GM12878 (cell line): Measurements from ENCODE around the gene GALNT9. TPM values are rescaled to one million over a fixed set of nuclear protein-coding genes. Genes with fewer than 3 reads are reported as not detected.

Experiments
- ATAC-seq: fragments of 200-7000 bp; cut with Tn5 transposase; 3 replicates; pipeline ENCODE4 v1.9.1; 2020; ENCODE audit warnings: mild to moderate bottlenecking, moderate library complexity
- BruUV-seq: library from RNA; stranded (reverse); fragments of 400-500 nt; replicated peaks from 2 replicates; lab custom pipeline; 2021; lab: Mats Ljungman, UMichigan
- CTCF ChIA-PET: fragments of 300-600 bp; sonication (Branson Sonifier 250); formaldehyde crosslinking; extraction: SDS; loops from one replicate; lab custom pipeline; 2021; ENCODE audit warnings: inconsistent platforms; lab: Yijun Ruan, JAX
- POLR2A ChIA-PET: fragments of 350-600 bp; formaldehyde crosslinking; extraction: SDS; loops from one replicate; lab custom pipeline; 2021; ENCODE audit warnings: inconsistent platforms; lab: Charles Lee
- RAD21 ChIA-PET: fragments of 300-600 bp; sonication (Branson Sonifier 250); formaldehyde crosslinking; loops from one replicate; lab custom pipeline; 2023; ENCODE audit warnings: antibody characterized with exemption; ENCODE audit not compliant: unreplicated experiment; lab: Charles Lee
- SMC1A ChIA-PET: fragments of 300-600 bp; sonication (Branson Sonifier 250); formaldehyde crosslinking; loops from one replicate; lab custom pipeline; 2023; ENCODE audit not compliant: unreplicated experiment, uncharacterized antibody; lab: Charles Lee
- DNase-seq: peaks from one replicate; pipeline ENCODE4 v3.0.0-alpha.2; 2011; ENCODE audit warnings: low read depth, low spot score
- FAIRE-seq: peaks from 3 replicates; lab custom pipeline; 2011; peaks lifted over from hg19 to GRCh38; lab: Jason Lieb, UNC
- H2AFZ ChIP-seq: 2 replicates; pipeline ENCODE4 v1.6.0; 2011; ENCODE audit warnings: low read depth, low read length, control low read depth; ENCODE audit not compliant: control insufficient read depth
- H3K27ac ChIP-seq: 2 replicates; pipeline ENCODE4 v1.5.1; 2011; ENCODE audit warnings: control low read depth; ENCODE audit not compliant: control insufficient read depth, insufficient read depth
- H3K27me3 ChIP-seq, 2 experiments: replicated peaks in 1 of 2; 2 replicates each; pipeline versions ENCODE4 v1.6.0 to v1.6.1; 2011; ENCODE audit warnings: low read length in 1 of 2; ENCODE audit not compliant: control insufficient read depth in 2 of 2, insufficient read depth in 2 of 2
- H3K36me3 ChIP-seq, 2 experiments: 2 replicates each; pipeline ENCODE4 v1.5.1; 2011; ENCODE audit warnings: low read length in 1 of 2; ENCODE audit not compliant: control insufficient read depth in 2 of 2, insufficient read depth in 2 of 2
- H3K4me1 ChIP-seq: 2 replicates; pipeline ENCODE4 v1.6.1; 2011; ENCODE audit warnings: mild to moderate bottlenecking, low read length, moderate library complexity, mixed read lengths; ENCODE audit not compliant: control insufficient read depth, insufficient read depth
- H3K4me2 ChIP-seq: 2 replicates; pipeline ENCODE4 v1.6.0; 2011; ENCODE audit warnings: control low read depth; ENCODE audit not compliant: control insufficient read depth, insufficient read depth
- H3K4me3 ChIP-seq: fragments of 200-600 bp; sonication (generic); 2 replicates; pipeline ENCODE4 v1.5.1; 2016
- H3K79me2 ChIP-seq: 2 replicates; pipeline ENCODE4 v1.6.0; 2011; ENCODE audit warnings: low read length; ENCODE audit not compliant: control insufficient read depth, insufficient read depth
- H3K9ac ChIP-seq: 2 replicates; pipeline ENCODE4 v1.8.0; 2011; ENCODE audit warnings: low read length, control low read depth, mixed read lengths; ENCODE audit not compliant: control insufficient read depth, insufficient read depth
- H3K9me3 ChIP-seq: replicated peaks from 3 replicates; pipeline ENCODE4 v1.5.1; 2011; ENCODE audit warnings: mild to moderate bottlenecking, low read length; ENCODE audit not compliant: control insufficient read depth, insufficient read depth
- H4K20me1 ChIP-seq: 2 replicates; pipeline ENCODE4 v1.6.0; 2011; ENCODE audit not compliant: control insufficient read depth, insufficient read depth
- CREM ChIP-seq: IDR thresholded peaks from 2 replicates; pipeline ENCODE4 v1.6.1; 2014; ENCODE audit warnings: antibody characterized with exemption, low read depth
- FOXM1 ChIP-seq: IDR thresholded peaks from 2 replicates; pipeline ENCODE4 v1.6.1; 2012; ENCODE audit warnings: low read depth, mild to moderate bottlenecking, inconsistent platforms, low read length, moderate library complexity
- MTA2 ChIP-seq: fragments of 450-650 bp; IDR thresholded peaks from 2 replicates; pipeline ENCODE4 v1.6.1; 2016; ENCODE audit warnings: low read depth, mild to moderate bottlenecking, moderate library complexity
- MXI1 ChIP-seq: fragments of 150-350 bp; IDR thresholded peaks from 2 replicates; pipeline ENCODE4 v1.6.1; 2011; ENCODE audit warnings: low read depth, mild to moderate bottlenecking, inconsistent platforms, low read length, improper control_type of control experiment
- NBN ChIP-seq: fragments of 450-650 bp; IDR thresholded peaks from 2 replicates; pipeline ENCODE4 v1.6.1; 2016
- RBBP5 ChIP-seq: fragments of 200-600 bp; sonication (generic); conservative IDR thresholded peaks from 2 replicates; pipeline ENCODE4 v1.6.1; 2016
- RUNX3 ChIP-seq: IDR thresholded peaks from 2 replicates; pipeline ENCODE4 v1.6.1; 2012; ENCODE audit warnings: low read length, inconsistent platforms
- SUPT20H ChIP-seq: IDR thresholded peaks from 2 replicates; pipeline ENCODE4 v1.6.1; 2011; ENCODE audit warnings: low read depth, mild to moderate bottlenecking, low read length, moderate library complexity, borderline replicate concordance; ENCODE audit not compliant: control insufficient read depth
- WGBS: methylation state at CpG from one replicate; pipeline ENCODE4 v1.1.6; 2016; ENCODE audit warnings: low lambda C conversion rate; ENCODE audit not compliant: insufficient replicate concordance, insufficient coverage; ENCODE audit errors: missing lambda C conversion rate; 5-methylcytosine and 5-hydroxymethylcytosine counted together
- in situ Hi-C: fragments of 300-500 bp; cut with MboI; formaldehyde crosslinking; loops from 9 replicates; pipeline ENCODE4 v1.14.3; 2018; ENCODE audit warnings: mixed read lengths
- intact Hi-C: fragments of 100-400 bp; cut with micrococcal nuclease; formaldehyde crosslinking; loops from one replicate; pipeline ENCODE4 v1.14.2; 2022; ENCODE audit not compliant: unreplicated experiment
- polyA plus RNA-seq, 11 experiments: library from polyadenylated mRNA; depleted of rRNA in 4 of 11; unstranded in 6 of 11; stranded (reverse) in 5 of 11; fragments of >200 nt; fragmentation: Nextera tagmentation in 4 of 11; fragmentation: Illumina TruSeq in 1 of 11; extraction: Ambion mirVana in 4 of 11; extraction: Trizol in 1 of 11; gene quantifications; 1 replicate in 1 of 11; 2 replicates in 10 of 11; pipeline versions ENCODE4 v1.2.1 to v1.2.3, GENCODE V29; 2011 to 2016; ENCODE audit warnings: inconsistent platforms in 2 of 11, missing spikeins in 2 of 11, low read depth in 1 of 11
- total RNA-seq, 4 experiments: library from RNA; depleted of rRNA in 3 of 4; stranded (reverse); fragments of >200 nt in 3 of 4; fragmentation: Illumina TruSeq in 1 of 4; extraction: Trizol in 1 of 4; gene quantifications; 2 replicates each; pipeline versions ENCODE4 v1.2.1 to v1.2.3, GENCODE V29; 2013 to 2021
- TF ChIP-seq, protein P1 (sequence below): IDR thresholded peaks from 2 replicates; pipeline ENCODE4 v1.6.1; 2011; ENCODE audit warnings: low read depth, mild to moderate bottlenecking, low read length, moderate library complexity, borderline replicate concordance; ENCODE audit errors: extremely low read depth
- TF ChIP-seq, protein P2 (sequence below): fragments of 450-650 bp; IDR thresholded peaks from 2 replicates; pipeline ENCODE4 v1.6.1; 2016; ENCODE audit warnings: mild to moderate bottlenecking
- TF ChIP-seq, protein P3 (sequence below): fragments of 450-650 bp; formaldehyde crosslinking; IDR thresholded peaks from 2 replicates; pipeline ENCODE4 v1.5.0; 2022; ENCODE audit warnings: mild to moderate bottlenecking, missing genetic modification characterization

The GALNT9 gene
- total and polyA plus RNA-seq, 10 of the 15 experiments (the other 5 are each of a cell fraction or from before 2014, with no cell fraction given): 0.04 TPM; not detected in 9

DNA sequence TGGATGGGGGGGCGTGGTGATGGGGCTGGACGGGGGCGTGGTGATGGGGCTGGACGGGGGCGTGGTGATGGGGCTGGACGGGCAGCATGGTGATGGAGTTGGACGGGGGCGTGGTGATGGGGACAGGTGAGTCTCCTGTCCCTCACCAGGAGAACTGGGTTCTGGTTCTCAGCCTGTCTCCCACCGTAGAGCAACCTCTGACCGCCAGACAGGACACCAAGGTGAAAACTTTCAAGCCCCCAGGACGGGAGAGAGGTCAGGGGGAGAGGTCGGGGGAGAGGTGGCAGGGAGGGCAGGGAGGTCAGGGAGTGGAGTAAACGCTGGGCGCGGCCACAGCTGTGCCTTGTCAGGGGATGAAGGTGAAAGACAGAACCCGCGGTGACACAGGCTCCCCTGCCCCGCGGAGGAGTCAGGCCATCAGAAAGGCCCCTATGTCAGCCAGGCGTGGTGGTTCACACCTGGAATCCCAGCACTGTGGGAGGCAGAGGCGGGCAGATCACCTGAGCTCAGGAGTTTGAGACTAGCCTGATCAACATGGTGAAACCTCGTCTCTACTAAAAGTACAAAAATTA, 84.6 kb downstream of the GALNT9 start:
- ChIA-PET SMC1A (no interaction called here), CTCF (no interaction called here), POLR2A (no interaction called here), RAD21 (no interaction called here)
- WGBS: 94% methylated on average over 9 of the region's 22 CpGs
- H4K20me1 ChIP-seq: no peaks in the 10 kb centered on the region
- no peak for DNase-seq
- BruUV-seq: no TSS peak
- no peak overlapping the region for H3K4me2 ChIP-seq
- no peak overlapping the region for H3K4me3 ChIP-seq
- no peaks in the 10 kb centered on the region for H3K4me1 ChIP-seq
- no peak overlapping the region for H3K9ac ChIP-seq
- FAIRE-seq: no peak
- ATAC-seq: no peak
- no peaks in the 10 kb centered on the region; the same call in 2 of the 3 replicates for H3K9me3 ChIP-seq
- no peak overlapping the region for H3K27ac ChIP-seq
- TF ChIP-seq, protein P1, sequence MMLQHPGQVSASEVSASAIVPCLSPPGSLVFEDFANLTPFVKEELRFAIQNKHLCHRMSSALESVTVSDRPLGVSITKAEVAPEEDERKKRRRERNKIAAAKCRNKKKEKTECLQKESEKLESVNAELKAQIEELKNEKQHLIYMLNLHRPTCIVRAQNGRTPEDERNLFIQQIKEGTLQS: no peak
- TF ChIP-seq, protein P2, sequence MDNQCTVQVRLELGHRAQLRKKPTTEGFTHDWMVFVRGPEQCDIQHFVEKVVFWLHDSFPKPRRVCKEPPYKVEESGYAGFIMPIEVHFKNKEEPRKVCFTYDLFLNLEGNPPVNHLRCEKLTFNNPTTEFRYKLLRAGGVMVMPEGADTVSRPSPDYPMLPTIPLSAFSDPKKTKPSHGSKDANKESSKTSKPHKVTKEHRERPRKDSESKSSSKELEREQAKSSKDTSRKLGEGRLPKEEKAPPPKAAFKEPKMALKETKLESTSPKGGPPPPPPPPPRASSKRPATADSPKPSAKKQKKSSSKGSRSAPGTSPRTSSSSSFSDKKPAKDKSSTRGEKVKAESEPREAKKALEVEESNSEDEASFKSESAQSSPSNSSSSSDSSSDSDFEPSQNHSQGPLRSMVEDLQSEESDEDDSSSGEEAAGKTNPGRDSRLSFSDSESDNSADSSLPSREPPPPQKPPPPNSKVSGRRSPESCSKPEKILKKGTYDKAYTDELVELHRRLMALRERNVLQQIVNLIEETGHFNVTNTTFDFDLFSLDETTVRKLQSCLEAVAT: no peak
- TF ChIP-seq RUNX3: no peak
- TF ChIP-seq NBN: no peak
- no peak for TF ChIP-seq SUPT20H
- TF ChIP-seq FOXM1: no peak
- no peak for TF ChIP-seq MTA2
- TF ChIP-seq, protein P3, sequence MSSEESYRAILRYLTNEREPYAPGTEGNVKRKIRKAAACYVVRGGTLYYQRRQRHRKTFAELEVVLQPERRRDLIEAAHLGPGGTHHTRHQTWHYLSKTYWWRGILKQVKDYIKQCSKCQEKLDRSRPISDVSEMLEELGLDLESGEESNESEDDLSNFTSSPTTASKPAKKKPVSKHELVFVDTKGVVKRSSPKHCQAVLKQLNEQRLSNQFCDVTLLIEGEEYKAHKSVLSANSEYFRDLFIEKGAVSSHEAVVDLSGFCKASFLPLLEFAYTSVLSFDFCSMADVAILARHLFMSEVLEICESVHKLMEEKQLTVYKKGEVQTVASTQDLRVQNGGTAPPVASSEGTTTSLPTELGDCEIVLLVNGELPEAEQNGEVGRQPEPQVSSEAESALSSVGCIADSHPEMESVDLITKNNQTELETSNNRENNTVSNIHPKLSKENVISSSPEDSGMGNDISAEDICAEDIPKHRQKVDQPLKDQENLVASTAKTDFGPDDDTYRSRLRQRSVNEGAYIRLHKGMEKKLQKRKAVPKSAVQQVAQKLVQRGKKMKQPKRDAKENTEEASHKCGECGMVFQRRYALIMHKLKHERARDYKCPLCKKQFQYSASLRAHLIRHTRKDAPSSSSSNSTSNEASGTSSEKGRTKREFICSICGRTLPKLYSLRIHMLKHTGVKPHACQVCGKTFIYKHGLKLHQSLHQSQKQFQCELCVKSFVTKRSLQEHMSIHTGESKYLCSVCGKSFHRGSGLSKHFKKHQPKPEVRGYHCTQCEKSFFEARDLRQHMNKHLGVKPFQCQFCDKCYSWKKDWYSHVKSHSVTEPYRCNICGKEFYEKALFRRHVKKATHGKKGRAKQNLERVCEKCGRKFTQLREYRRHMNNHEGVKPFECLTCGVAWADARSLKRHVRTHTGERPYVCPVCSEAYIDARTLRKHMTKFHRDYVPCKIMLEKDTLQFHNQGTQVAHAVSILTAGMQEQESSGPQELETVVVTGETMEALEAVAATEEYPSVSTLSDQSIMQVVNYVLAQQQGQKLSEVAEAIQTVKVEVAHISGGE (CRISPR knock-in tag): no peak
- no peak for TF ChIP-seq CREM
- no peak for TF ChIP-seq RBBP5
- no peak for TF ChIP-seq MXI1
- in situ Hi-C loops (no loop called here), intact Hi-C loops (no loop called here)
- H2AFZ ChIP-seq: no peak overlapping the region
- H3K27me3 ChIP-seq: no peaks in the 10 kb centered on the region
- no peaks in the 10 kb centered on the region for H3K36me3 ChIP-seq
- no peaks in the 10 kb centered on the region for H3K79me2 ChIP-seq
